ENCODE measurements around the gene SNRPF.
"Not testable (repeated sequence)": the region's sequence is repeated elsewhere in the genome, so short reads cannot be mapped to it uniquely, and the experiment has no call there.

The SNRPF gene

DNA sequence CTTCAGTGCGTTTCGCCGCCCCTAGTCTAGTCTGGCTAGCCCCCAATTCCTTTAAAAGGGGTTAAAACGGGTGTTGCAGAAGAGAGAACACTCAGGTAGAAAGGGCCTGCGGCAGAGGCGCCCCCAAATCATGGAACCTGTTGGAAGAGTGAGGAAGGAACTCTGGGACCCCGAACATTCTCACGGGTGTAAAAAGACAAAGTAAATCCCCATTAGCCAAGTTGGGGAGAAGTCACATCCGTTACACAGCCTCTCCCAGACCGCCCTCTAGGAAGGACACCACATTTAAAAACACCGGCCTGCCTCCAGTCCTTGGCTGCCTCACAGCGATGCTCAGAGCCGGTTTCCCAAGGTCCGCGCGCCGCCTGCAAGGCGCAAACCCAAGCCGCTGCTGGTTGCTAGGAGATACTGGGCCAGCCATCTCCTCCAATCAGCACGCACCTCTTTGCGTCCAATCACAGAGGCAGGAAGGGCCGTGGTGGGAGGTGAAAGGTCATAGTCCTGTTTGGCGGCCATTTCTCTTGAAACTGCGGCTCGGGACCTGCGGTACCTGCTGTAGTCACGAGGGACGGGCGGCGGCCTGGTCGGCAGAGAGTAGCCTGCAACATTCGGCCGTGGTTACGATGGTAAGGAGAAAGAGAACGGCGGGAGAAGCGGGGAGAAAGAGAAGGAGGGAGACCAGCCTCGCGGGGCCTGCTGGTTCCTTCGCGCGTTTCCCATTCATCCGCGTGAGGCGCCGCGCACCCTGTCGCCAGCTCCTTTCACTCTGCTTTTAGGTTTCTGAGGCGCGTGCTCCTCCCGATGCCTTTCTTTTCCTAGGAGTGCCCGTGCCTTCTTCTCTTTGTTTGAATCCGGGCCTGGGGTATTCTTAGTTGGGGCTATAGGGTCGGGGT, at the start of gene SNRPF:
TSS of gene SNRPF (plus strand) at position 502 of the 893 bp plus-strand sequence. CDS start at position 624, 122 bp downstream.
- peak; percentile 95 to 96 for DNase-seq

DNA sequence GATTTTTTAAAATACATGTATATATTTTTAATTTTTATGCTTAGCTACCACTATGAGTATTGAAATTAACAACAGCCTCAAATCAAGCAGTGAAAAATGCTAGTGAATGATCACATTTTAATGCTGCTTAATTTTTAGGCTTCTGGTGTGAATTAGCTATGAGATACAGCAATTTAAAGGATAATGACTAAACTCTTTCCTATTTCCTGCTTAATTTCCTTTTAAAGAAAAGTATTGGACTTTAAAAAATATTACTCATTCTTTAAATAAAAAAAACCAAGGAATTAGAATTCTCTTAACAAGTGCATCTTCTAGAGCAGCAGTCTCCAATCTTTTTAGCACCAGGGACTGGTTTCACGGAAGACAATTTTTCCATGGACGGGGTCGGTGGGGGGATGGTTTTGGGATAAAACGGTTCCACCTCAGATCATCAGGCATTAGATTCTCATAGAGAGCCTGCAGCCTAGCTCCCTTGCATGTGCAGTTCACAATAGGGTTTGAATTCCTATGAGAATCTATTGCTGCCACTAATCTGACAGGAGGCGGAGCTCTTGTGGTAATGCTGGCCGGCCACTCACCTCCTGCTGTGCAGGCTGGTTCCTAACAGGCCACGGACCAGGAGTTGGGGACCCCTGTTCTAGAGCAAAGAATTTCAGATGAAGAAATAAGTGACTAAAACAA, 49.6 kb upstream of the SNRPF start:
- DNase-seq: no peak

DNA sequence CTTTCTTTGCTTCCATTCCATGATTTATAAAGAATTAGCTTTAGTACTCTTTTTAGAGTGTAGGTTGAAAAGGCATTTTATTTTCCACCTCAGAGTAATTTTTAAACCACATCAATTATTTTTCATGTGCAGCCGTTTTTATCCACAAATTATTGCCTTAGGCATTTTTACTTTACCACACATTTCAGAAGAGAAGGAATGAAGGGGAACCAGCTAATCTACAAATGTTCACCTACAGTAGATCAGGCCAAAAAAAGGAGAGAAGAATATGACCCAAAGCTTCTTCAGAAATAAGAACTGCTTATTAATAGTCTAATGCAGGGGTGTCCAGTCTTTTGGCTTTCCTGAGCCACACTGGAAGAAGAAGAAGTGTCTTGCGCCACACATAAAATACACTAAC, 48.3 kb upstream of the SNRPF start:
- no peak for DNase-seq

DNA sequence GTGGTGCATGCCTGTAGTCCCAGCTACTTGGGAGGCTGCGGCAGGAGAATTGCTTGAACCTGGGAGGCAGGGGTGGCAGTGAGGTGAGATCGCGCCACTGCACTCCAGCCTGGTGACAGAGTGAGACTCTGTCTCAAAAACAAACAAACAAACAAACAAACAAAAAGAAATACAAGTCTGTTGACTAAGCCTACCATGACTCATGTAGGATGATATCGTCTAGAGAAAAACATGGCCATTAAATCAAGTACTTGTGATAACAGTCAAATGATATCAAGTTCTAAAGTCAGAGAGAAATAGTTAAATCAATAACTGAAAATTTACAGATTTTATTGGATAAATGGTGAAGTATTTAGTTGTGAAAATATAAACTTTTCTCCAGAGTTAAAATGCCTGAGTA, 46.6 kb upstream of the SNRPF start:
- not testable (repeated sequence) for DNase-seq

DNA sequence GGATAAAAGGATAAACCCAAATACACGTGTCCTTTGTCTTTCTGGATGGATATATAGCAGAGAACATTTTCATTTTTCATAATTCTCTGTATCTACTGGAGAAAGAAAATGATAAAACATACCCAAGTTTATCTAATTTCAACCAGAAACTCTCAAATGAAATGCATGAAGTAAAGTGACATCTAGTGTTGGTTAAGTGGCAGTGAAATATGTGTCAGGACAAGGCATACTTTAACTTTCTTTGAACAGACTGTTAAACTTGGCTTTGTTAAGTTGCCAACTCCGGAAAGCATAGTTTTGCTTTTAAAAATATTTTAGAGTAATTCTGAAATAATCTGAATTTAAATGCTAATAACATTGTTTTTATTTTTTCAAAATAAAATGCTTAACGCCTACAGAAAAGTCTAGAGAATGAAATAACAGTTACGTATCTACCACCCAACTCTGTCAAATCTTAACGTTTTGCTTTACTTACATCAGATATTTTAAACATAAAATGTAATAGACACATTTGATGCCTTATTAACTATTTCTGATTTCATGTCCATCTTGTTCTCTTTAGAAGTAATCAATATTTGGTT, 43.0 kb upstream of the SNRPF start:
- DNase-seq: peak; percentile 9 to 31

DNA sequence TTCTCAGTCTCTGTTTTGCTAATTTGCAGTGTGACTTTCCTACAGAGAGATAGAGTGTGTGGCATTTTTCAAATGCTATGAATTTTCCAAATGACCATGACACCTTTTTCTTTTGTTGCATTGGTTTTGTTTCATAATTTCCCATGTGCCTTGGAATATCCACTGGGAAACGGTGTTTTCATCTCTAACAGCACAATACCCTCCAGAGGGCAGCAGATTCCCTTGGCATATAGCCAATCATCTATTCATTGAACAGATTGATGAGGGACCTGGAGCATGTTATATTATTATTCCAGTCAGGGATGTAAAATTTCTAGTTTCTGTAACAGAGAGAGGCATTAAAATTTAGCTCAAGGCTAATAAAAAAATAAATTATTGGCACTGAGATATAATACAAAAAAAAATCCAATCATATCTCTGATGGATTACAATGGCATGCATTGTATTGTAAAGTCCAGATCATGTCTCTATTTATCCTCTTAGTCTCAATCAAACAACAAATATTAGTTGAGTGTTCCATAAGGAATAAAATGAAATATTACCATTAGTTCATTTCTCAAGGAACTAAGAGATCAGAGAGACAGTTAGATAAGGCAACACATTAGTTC, 38.6 kb upstream of the SNRPF start:
- DNase-seq: peak; percentile 29 to 30

DNA sequence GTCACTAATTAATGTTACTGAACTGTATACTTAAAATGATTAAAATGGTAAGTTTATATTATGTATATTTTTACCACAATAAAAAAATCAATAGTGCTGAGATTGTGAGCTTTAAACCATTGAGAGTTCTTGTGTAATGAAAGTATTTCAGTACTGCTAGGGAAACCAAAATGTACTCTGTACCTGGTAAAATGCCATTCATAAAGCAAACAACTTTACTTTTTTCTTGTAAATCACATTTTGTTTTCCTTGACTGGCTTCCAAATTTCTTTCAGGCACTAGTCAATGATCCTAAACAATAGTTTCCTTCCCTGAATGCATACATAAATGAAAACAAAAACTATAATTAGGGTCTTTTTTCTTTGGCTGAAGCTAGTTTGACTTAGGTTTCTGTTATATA, 29.4 kb upstream of the SNRPF start:
- no peak for DNase-seq

DNA sequence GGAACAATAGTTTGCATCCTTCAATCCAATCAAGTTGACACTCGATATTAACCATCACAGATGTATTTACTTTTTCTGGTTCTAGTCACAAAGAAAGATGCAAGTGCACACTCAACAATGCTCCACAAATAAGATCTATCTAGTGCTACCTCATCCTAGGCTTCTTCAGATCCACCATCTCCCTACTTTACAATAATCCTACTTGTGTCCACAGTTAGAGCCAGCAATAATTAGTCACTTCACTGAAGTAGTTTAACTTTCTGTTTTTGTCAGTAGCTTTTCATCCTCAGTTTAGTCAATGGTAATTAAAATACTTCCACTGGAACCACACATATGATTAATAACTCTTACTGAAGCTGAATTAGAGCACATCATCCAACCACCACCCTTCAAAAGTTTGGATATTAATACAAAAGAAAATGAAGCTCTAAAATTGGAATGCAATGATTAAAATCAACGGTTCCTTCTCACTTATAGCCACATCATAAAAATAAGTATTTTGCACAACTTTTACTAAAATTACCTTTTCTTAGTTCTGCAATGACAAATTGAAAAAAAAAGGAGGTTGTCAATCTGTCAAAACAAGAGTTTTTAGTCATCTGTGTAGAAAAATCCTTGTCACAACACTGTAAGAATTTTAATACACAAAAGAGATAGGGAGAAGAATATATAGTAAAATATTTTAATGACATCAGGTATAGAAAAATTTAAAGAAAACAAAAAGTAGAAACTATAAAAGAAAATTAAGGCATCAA, 28.2 kb upstream of the SNRPF start:
- no peak for DNase-seq

DNA sequence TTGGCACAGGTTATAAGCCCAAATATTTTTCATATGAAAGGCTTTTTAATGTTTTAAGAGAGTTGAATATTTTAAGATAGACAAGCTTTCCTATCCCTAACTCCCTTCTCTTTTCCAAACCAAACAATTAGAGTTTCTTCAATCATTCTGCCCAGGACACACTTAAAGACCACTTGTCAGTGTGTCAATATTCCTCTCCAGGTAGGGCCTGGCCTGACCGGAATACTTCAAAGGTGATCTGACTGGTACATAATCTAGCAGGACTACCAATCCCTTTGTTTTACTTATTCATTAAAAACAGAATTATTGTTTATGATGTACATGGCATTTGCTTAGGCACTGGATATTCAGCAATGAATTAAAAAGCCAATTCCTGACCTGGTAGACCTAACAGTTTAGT, 24.2 kb upstream of the SNRPF start:
- no peak for DNase-seq

DNA sequence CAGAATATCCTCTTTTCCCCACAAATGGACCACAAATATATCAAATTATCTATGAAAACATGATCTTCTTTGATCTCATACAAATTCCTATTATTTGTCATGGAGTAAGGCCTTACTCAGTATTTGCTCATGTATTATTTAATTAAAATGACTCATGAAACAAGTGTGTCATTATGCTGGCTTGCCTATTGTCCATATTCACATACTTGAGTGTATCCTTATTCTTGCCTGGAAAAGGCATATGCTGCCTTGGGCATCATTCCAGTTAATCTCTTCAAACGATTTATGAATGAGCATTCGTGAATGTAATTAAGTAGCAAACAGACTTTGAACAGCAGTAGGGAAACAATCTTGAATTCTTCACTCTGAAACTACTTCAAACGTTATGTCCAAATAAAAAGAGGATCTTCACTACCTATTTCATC, 22.6 kb upstream of the SNRPF start:
- DNase-seq: peak; percentile 14 to 18

DNA sequence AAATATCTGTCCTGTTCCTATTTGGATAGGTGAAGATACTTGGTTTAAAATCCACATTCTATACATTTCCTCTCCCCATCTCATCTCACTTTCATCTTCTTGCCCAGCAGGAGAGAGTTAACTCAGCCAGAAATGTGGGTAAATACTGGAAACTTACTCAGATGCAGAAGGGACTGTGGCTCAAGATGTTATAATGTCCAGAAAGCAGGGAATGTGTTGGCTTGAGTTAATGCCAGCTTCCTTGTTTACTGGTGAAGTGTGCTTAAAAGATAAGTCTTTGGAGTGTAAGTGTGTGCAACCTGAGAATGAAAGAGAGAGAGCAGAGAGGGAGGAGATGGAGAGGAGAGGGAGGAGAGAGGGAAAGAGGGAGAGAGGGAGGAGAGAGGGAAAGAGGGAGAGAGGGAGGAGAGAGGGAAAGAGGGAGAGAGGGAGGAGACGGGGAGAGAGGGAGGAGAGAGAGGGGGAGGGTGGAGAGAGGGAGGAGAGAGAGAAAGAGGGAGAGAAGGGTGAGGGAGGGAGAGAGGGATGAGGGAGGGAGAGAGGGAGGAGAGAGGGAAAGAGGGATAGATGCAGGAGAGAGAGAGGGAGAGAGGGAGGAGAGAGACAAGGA, 22.0 kb upstream of the SNRPF start:
- no peak for DNase-seq

DNA sequence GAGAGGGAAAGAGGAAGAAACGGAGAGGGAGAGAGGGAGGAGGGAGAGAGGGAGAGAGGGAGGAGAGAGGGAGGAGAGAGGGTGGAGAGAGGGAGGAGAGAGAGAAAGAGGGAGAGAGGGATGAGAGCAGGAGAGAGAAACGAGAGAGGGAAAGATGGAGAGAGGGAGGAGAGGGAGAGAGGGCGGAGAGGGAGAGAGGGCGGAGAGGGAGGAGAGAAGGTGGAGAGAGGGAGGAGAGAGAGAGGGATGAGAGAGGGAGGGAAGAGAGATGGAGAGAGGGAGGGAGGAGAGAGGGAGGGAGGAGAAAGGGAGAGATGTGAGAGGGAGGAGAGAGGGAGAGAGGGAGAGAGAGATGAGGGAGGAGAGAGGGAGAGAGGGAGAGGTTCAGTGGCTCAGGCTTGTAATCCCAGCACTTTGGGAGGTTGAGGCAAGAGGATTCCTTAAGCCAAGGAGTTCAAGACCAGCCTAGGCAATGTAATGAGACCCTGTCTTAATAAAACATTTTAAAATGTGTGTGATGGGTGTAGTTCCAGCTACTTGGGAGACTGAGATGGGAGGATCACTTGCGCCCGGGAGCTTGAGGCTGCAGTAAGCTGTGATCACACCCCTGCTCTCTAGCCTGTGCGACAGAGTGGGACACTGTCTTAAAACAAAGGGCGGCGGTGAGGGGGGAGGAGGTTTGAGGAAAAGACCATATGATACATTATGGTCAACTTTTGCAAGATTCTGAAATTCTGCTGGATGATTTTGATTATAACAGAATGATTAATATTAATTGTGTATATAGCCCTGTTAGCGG, 21.3 kb upstream of the SNRPF start:
- peak; percentile 17 to 19 for DNase-seq

DNA sequence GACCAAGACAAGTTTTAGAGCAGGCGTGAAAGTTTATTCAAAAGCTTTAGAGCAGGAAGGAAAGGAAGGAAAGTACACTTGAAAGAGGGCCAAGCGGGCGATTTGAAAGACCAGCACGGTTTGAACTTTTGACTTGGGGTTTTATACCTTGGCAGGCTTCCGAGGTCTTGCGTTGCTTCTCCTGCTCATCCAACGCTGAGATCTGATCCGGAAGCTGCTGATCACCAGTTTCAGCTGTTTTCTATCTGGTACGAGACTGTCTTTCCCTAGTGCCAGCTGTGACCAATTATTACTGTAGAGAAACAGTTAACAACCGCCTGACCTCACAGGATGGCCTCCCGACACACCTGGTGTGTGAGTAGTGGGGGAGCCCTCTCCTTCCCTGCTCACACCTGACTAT, 20.6 kb upstream of the SNRPF start:
- peak; percentile 48 to 67 for DNase-seq

DNA sequence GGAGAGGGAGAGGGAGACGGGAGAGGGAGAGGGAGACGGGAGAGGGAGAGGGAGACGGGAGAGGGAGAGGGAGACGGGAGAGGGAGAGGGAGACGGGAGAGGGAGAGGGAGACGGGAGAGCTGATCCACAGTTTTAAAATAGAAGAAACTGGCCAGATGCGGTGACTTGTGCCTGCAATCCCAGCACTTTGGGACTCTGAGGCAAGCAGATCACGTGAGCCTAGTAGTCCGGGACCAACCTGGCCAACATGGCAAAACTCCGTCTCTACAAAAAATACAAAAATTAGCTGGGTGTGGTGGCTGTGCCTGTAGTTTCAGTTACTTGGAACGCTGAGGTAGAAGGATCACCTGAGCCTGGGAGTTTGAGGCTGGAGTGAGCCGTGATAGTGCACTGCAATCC, 16.3 kb upstream of the SNRPF start:
- not testable (repeated sequence) for DNase-seq

DNA sequence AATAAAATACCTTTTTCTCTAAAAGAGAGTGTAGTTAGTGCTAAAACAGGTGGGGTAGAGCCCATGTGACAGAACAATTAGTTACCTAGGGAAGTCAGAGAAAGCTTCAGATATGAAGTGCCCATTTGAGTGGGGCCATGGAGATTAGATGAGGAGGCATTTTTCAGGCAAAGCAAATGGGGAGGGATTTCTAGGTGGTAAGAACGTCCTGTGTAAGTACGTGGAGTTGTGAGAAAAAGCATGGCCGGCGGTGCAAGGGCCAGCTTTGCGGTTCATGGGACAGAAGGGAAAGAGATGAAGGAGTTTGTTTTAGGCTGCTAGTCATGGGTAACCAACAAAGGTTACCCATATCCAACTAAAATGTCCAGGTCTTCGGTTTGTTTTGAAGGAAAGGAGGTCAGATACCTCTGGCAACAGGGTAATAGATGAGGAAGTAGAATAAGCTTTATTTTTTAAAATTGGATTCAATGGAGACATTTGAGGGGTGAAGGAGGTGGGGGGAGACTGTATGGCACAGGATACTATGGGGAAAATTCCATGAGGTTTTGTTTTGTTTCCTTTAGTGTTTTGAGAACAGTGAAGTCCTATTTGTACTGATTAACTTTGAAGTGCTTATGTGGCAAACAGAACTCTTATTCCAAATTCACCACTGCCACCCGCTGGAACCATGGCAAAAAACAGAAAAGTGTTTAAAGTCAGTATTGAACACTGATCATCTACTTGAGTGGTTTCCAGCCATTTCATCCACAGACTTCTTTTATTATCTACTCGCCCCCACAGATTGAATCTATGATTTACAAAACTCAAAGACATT, 10.0 kb upstream of the SNRPF start:
- DNase-seq: peak; percentile 33 to 38

DNA sequence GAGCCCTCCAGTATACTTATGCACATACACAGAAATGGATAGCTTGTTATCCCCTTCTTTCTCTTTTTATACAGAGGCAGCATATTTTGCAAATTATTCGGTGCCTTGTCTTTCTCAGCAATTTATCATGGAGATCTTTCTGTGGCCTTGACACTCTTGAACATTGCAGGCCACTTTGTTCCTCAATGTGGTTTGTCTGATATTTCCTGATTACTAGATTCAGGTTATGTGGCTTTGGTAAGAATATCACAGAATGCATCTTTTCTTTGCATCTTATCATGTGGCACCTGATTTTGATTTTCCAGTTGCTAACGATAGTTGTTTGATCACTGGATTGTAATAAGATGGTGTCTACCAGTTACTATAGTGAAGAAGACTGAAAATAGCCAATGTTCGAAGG, 7.1 kb upstream of the SNRPF start:
- DNase-seq: no peak

DNA sequence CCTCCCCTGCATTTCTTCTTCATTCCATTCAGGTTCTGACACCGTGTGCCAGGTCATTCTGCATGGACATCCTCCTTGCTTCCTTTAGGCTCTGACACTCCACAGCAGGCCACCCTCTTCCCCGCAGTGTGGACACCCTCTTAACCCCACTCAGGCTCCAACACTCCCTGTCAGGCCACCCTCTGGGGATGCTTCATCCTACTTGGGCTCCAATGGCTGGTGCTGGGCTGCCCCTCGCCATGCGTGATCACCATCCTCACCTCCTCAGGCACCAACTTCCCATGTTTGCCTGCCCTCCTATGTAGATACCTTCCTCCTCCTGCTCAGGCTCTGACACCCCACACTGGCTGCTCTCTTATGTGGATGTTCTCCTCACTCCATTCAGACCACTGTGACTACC, 6.6 kb upstream of the SNRPF start:
- DNase-seq: no peak

DNA sequence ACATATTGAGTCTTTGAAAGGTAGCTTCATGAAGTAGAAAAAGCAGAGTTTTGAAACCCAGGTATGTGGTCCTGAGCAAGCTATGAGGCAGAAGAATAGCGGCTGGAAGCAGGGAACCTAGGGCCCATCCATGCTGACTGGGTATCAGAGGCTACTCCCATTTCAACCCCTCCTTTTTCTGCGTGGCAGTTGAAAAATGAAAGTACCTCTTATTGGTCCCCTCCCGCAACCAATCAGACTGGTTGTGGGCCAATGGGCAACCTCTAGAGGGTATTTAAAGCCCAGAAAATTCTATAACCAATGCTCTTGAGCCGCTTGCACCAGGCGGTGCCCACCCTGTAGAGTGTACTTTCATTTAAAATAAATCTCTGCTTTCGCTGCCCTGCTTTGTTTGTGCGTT, 1.6 kb upstream of the SNRPF start:
- DNase-seq: peak; percentile 68 to 74

DNA sequence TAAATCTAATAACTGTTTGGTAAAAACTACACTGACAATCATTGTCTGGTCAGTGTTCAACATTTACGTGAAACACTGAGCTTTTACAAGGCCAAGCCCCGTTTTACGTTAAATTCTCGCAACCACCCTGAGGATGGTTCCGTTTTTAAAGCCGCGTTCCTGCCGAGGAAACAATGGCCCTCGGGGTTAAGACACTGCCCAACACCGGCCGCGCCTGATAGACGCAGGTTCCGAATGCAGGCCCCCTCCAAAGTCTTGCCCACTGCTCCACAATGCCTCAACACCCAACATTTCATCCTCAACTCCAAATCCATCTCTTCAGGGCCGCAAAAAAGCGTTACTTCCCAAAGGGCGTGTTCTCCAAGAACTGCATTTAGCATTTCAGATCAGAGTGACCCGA, 953 bp upstream of the SNRPF start:
- DNase-seq: no peak

DNA sequence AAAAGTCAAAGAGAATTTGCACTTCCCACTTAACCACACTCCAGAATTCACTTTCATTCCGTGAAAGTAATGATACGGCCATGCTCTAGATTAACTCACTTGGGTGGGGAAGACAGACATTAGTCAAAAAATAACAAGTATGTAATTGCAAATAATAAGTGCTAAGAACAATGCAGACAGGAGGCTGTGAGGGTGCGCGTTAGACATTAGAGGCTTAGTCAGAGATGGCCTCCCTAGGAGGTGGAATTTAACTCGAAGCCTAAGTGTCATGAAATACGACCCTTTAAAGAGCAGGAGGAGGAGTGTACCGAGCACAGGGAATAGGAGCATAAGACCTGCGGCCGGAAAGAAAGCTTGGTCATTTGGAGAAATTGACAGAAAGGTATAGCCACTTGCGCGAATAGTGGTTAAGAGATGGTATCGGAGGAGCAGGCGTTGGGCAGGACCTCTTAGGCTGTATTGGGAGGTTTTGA, 628 bp downstream of the SNRPF start:
- no peak for DNase-seq

All from SHP77 (cell line).